ENCODE measurements around the gene HP1BP3. TPM values are rescaled to one million over a fixed set of nuclear protein-coding genes. Genes with fewer than 3 reads are reported as not detected.

HP1BP3 gene
- polyA plus RNA-seq, 1 donor from 2014 or later, result 389 TPM

- peaks cover 11% of the 10 kb centered on the region for H3K27me3 ChIP-seq (ENCODE audit: insufficient read depth, low read depth, low read length)
- H3K9me2 ChIP-seq (ENCODE audit: insufficient read depth, low read length), result no peaks in the 10 kb centered on the region
- no peak for TF ChIP-seq POLR2AphosphoS5 (IDR thresholded peaks at IDR 0.05)
- TF ChIP-seq, protein P1, sequence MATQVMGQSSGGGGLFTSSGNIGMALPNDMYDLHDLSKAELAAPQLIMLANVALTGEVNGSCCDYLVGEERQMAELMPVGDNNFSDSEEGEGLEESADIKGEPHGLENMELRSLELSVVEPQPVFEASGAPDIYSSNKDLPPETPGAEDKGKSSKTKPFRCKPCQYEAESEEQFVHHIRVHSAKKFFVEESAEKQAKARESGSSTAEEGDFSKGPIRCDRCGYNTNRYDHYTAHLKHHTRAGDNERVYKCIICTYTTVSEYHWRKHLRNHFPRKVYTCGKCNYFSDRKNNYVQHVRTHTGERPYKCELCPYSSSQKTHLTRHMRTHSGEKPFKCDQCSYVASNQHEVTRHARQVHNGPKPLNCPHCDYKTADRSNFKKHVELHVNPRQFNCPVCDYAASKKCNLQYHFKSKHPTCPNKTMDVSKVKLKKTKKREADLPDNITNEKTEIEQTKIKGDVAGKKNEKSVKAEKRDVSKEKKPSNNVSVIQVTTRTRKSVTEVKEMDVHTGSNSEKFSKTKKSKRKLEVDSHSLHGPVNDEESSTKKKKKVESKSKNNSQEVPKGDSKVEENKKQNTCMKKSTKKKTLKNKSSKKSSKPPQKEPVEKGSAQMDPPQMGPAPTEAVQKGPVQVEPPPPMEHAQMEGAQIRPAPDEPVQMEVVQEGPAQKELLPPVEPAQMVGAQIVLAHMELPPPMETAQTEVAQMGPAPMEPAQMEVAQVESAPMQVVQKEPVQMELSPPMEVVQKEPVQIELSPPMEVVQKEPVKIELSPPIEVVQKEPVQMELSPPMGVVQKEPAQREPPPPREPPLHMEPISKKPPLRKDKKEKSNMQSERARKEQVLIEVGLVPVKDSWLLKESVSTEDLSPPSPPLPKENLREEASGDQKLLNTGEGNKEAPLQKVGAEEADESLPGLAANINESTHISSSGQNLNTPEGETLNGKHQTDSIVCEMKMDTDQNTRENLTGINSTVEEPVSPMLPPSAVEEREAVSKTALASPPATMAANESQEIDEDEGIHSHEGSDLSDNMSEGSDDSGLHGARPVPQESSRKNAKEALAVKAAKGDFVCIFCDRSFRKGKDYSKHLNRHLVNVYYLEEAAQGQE (IDR thresholded peaks at IDR 0.05; ENCODE audit: borderline replicate concordance), result no peak
- no peak for TF ChIP-seq SMC3 (conservative IDR thresholded peaks at IDR 0.05; ENCODE audit: poor library complexity)
- TF ChIP-seq TAF1 (IDR thresholded peaks at IDR 0.05; ENCODE audit: low read depth), result no peak
- H3K4me3 ChIP-seq (ENCODE audit: low read length), result no peak overlapping the region
- no peaks in the 10 kb centered on the region for H3K9me3 ChIP-seq (ENCODE audit: low read length)
- H3K9ac ChIP-seq (ENCODE audit: low read length), result no peak overlapping the region
- no peak overlapping the region for H2AFZ ChIP-seq (ENCODE audit: low read depth, low read length)
- H3K27ac ChIP-seq (ENCODE audit: low read length), result no peak overlapping the region
- no peaks in the 10 kb centered on the region for H3K79me2 ChIP-seq (replicated peaks; ENCODE audit: insufficient read depth, low read length)
- H3K4me2 ChIP-seq (ENCODE audit: low read length), result no peak overlapping the region
- H3F3A ChIP-seq (ENCODE audit: insufficient read depth, low read length, poor library complexity, severe bottlenecking), result no peaks in the 10 kb centered on the region
- H4K20me1 ChIP-seq (ENCODE audit: insufficient read depth), result no peaks in the 10 kb centered on the region
- no peaks in the 10 kb centered on the region for H3K36me3 ChIP-seq (ENCODE audit: insufficient read depth, low read length)
These were observed 58.5 kb downstream of the HP1BP3 start for GRCh38 chr1:20728371-20729154.

DNA sequence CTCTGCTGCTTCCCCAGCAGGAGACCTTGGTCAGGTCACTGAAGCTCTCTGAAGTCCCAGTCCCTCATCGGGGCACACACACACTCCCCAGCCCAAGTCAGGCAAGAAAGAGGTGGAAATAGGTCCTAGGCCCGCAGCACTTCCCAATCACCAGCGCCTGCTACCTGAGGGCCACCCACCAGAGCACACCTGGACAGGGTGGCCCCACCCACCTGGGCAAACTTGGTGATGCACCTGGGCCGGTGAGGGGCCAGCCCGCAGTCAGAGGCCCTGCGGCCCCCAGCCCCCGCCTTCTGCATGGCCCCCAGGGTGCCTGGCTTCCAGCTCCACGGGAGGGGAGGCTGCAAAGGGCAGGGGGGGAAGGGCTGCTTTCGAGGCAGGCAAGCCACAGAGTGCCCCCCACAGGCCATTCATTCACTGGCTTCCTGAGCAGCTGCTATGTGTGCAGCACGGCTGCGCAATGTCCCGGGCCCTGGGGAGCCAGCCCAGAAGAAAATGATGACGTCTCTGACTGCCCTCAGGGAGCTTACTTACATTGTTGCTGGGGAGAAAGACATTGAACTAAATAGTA lies 59.3 kb downstream of the HP1BP3 start:
- Histone ChIP-seq H3K9ac (ENCODE audit: low read length) (no peak overlapping the region), H3K27ac (ENCODE audit: low read length) (no peak overlapping the region), H4K20me1 (ENCODE audit: insufficient read depth) (no peaks in the 10 kb centered on the region), H3K4me3 (ENCODE audit: low read length) (no peak overlapping the region), H3K27me3 (ENCODE audit: insufficient read depth, low read depth, low read length) (peaks cover 11% of the 10 kb centered on the region), H3K9me3 (ENCODE audit: low read length) (no peaks in the 10 kb centered on the region), H3F3A (ENCODE audit: insufficient read depth, low read length, poor library complexity, severe bottlenecking) (no peaks in the 10 kb centered on the region), H3K9me2 (ENCODE audit: insufficient read depth, low read length) (no peaks in the 10 kb centered on the region), H3K36me3 (ENCODE audit: insufficient read depth, low read length) (no peaks in the 10 kb centered on the region), H3K4me2 (ENCODE audit: low read length) (no peak overlapping the region), H3K79me2 (replicated peaks; ENCODE audit: insufficient read depth, low read length) (no peaks in the 10 kb centered on the region), H2AFZ (ENCODE audit: low read depth, low read length) (no peak overlapping the region)
- TF ChIP-seq, protein P1 (IDR thresholded peaks at IDR 0.05; ENCODE audit: borderline replicate concordance), result no peak
- TF ChIP-seq MXI1 (conservative IDR thresholded peaks at IDR 0.05; ENCODE audit: poor library complexity, severe bottlenecking) (no peak), EZH2 (IDR thresholded peaks at IDR 0.05; ENCODE audit: borderline replicate concordance, insufficient read depth, low read length, poor library complexity, severe bottlenecking) (no peak), TAF1 (IDR thresholded peaks at IDR 0.05; ENCODE audit: low read depth) (no peak), SMC3 (conservative IDR thresholded peaks at IDR 0.05; ENCODE audit: poor library complexity) (no peak), POLR2AphosphoS5 (IDR thresholded peaks at IDR 0.05) (no peak), RAD21 (conservative IDR thresholded peaks at IDR 0.05) (no peak), EP300 (conservative IDR thresholded peaks at IDR 0.05; ENCODE audit: poor library complexity, severe bottlenecking) (no peak)
- TF ChIP-seq, protein P2, sequence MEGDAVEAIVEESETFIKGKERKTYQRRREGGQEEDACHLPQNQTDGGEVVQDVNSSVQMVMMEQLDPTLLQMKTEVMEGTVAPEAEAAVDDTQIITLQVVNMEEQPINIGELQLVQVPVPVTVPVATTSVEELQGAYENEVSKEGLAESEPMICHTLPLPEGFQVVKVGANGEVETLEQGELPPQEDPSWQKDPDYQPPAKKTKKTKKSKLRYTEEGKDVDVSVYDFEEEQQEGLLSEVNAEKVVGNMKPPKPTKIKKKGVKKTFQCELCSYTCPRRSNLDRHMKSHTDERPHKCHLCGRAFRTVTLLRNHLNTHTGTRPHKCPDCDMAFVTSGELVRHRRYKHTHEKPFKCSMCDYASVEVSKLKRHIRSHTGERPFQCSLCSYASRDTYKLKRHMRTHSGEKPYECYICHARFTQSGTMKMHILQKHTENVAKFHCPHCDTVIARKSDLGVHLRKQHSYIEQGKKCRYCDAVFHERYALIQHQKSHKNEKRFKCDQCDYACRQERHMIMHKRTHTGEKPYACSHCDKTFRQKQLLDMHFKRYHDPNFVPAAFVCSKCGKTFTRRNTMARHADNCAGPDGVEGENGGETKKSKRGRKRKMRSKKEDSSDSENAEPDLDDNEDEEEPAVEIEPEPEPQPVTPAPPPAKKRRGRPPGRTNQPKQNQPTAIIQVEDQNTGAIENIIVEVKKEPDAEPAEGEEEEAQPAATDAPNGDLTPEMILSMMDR (IDR thresholded peaks at IDR 0.05; ENCODE audit: poor library complexity, severe bottlenecking), result no peak
